Testis (tissue), 5 donors: ENCODE measurements around the gene CCDC134. TPM values are rescaled to one million over a fixed set of nuclear protein-coding genes. Genes with fewer than 3 reads are reported as not detected.

Source experiments
- DNase-seq: peaks from one replicate; pipeline ENCODE4 v3.0.0-alpha.2; 2019
- H3K27ac ChIP-seq, 2 donors: fragments of 200-600 bp; sonication (generic); one replicate each; pipeline ENCODE4 v1.5.1; 2019
- H3K27me3 ChIP-seq: fragments of 200-600 bp; sonication (generic); one replicate; pipeline ENCODE4 v1.5.1; 2019
- H3K36me3 ChIP-seq: fragments of 200-600 bp; sonication (generic); one replicate; pipeline ENCODE4 v1.5.1; 2017; ENCODE audit warnings: low read depth; ENCODE audit errors: missing control alignments
- H3K4me1 ChIP-seq: fragments of 200-600 bp; sonication (generic); one replicate; pipeline ENCODE4 v1.5.1; 2019
- H3K4me3 ChIP-seq, 2 donors: fragments of 200-600 bp; sonication (generic); one replicate each; pipeline ENCODE4 v1.5.1; 2017 to 2019
- H3K9me3 ChIP-seq: fragments of 200-600 bp; sonication (generic); one replicate; pipeline ENCODE4 v1.5.1; 2017
- POLR2A ChIP-seq: fragments of 450-650 bp; IDR thresholded peaks from one replicate; pipeline ENCODE4 v1.6.1; 2017; ENCODE audit warnings: antibody characterized with exemption, mild to moderate bottlenecking, moderate library complexity
- WGBS, 2 donors: methylation state at CpG; one replicate each; pipeline ENCODE4 v1.1.5; 2018; 5-methylcytosine and 5-hydroxymethylcytosine counted together
- intact Hi-C: fragments of 100-400 bp; cut with DNase I; formaldehyde crosslinking; loops from one replicate; pipeline ENCODE4 v1.15.1; 2023; ENCODE audit warnings: low total_unique reads
- long read RNA-seq, 2 donors: transcript quantifications; one replicate each; lab custom pipeline, GENCODE V29; 2026
- polyA plus RNA-seq: library from polyadenylated mRNA; stranded (reverse); fragments of 350-450 nt; fragmentation: Illumina TruSeq; extraction: RNeasy Lipid Tissue Mini Kit (QIAGEN cat#74804); gene quantifications from one replicate; pipeline ENCODE4 v1.2.3, GENCODE V29; 2014; ENCODE audit warnings: low read depth, low replicate concordance; ENCODE audit not compliant: insufficient read depth
- total RNA-seq, 2 donors: library from RNA; depleted of rRNA; stranded (reverse); fragments of >200 nt; gene quantifications; one replicate each; pipeline ENCODE4 v1.2.3, GENCODE V29; 2016
- TF ChIP-seq, protein P1 (sequence below), 3 experiments: fragments of 450-650 bp in 2 of 3; fragments of 200-600 bp in 1 of 3; sonication (generic) in 1 of 3; IDR thresholded peaks; one replicate each; pipeline ENCODE4 v1.5.1; 2016 to 2019; ENCODE audit warnings: antibody characterized with exemption in 3 of 3, mild to moderate bottlenecking in 2 of 3, moderate library complexity in 1 of 3

Gene CCDC134
- 10 to 100 TPM; 12.8 to 20.8 TPM for total RNA-seq
- 15.6 TPM for polyA plus RNA-seq
- long read RNA-seq, donor 1, partial matches to known transcripts = 6 of 8 reads
- long read RNA-seq, donor 1, other reads (novel, unspliced or antisense) = 0 of 8 reads
- long read RNA-seq, donor 2 = 0 reads

DNA sequence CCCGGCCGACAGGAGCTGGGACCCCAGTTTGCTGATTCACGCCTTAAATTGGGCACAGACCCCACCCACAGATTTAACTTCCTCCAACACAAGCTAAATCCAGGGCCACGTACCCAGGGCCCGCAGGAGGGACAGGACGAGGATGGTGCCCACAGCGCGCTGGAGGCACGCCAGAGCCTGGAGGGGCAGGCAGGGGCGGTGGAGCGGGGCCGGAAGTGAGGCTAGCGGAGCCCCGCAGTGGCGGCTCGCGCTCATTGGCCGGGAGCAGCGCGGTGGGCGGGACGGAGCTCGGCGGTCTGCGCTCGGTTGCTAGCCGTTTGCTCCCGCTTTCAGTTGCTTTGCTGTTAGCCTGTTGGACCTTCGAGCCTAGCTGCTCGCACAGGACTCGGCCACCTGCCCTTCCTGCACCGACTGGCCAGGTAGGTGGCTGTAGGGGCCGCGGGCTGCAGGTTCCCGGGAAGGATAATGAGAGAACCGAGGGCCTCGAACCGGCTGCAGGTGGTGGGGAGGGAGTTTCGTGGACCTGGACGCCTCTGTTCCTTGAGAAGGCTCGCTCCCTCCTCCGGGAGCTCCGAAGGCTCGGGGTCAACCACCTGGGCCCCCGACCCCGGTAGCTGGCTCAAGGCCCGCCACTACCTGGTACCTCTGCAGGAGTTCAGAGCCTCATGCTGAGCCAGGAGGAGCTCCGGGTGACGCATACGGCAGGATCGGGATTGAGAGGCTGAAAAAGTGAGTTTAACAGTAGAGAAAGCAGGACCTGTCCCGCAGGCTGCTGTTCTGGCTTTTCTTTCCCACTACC is at the start of gene CCDC134:
TSS of gene CCDC134 (plus strand) at position 332 of the 799 bp plus-strand sequence. CDS start 8,212 bp downstream, outside the sequence.
- Histone ChIP-seq H3K36me3 (no peaks in the 10 kb centered on the region), H3K4me1 (peaks cover 15% of the 10 kb centered on the region), H3K27me3 (no peaks in the 10 kb centered on the region), H3K4me3 (peak within 1 kb of the TSS; percentile 82 to 83), H3K27ac (peak within 1 kb of the TSS; percentile 63 to 89), H3K9me3 (no peaks in the 10 kb centered on the region)
- no peak for TF ChIP-seq POLR2A
- TF ChIP-seq, protein P1, sequence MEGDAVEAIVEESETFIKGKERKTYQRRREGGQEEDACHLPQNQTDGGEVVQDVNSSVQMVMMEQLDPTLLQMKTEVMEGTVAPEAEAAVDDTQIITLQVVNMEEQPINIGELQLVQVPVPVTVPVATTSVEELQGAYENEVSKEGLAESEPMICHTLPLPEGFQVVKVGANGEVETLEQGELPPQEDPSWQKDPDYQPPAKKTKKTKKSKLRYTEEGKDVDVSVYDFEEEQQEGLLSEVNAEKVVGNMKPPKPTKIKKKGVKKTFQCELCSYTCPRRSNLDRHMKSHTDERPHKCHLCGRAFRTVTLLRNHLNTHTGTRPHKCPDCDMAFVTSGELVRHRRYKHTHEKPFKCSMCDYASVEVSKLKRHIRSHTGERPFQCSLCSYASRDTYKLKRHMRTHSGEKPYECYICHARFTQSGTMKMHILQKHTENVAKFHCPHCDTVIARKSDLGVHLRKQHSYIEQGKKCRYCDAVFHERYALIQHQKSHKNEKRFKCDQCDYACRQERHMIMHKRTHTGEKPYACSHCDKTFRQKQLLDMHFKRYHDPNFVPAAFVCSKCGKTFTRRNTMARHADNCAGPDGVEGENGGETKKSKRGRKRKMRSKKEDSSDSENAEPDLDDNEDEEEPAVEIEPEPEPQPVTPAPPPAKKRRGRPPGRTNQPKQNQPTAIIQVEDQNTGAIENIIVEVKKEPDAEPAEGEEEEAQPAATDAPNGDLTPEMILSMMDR (IDR thresholded peaks at IDR 0.05) = no peak
- peak; percentile 92 for DNase-seq
- intact Hi-C loops = no loop called here
- WGBS, 2 donors = 0 to 4% methylated on average over 5 to 50 of the region's 52 CpGs

DNA sequence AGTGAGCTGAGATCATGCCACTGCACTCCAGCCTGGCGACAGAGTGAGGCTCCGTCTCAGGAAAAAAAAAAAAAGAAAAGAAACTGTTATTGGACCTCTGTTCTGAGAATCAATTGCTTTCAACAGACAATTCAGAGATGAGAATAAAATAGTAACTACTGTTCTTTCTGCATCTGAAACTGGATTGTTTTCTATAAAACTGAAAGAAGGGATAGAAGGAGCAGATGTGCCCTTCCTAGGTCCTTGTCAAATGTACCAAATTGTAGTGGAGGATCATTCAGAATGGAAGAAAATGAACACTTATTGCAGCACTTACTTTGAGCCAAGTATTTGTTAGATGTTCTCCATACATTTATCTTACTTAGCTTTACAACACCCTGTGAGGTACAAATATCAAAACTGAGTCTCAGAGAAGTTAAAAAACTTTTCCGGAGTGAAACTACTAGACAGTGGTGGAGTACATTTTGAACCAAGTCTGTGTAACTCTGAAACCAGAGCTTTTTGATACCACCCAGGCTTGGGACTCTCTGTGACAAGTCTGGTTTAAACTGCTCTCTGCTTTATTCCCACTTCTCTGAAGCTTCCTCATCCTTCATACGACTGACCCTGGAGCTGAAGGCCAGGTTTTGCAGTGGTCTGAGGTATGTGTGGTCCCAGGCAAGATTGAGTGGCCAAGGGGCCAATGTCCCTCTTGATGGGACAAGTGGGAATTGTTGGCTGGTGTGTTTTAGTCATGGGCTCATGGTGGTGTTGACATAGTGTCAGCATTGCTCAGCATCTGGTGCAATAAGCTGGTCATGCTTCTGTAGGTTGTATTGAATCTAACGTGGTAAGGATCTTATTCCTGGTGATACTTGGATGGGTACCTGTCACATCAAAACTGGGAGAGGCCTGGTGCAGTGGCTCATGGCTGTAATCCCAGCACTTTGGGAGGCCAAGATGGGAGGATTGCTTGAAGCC is 48.2 kb upstream of the CCDC134 start:
- Histone ChIP-seq H3K36me3 (no peaks in the 10 kb centered on the region), H3K27ac (no peak overlapping the region), H3K27me3 (no peaks in the 10 kb centered on the region), H3K9me3 (no peaks in the 10 kb centered on the region), H3K4me1 (no peaks in the 10 kb centered on the region), H3K4me3 (no peak overlapping the region)
- DNase-seq = no peak
- intact Hi-C loops = no loop called here
- WGBS, 2 donors = 90 to 95% methylated on average over 5 of the region's 5 CpGs
- no peak for TF ChIP-seq POLR2A
- TF ChIP-seq, protein P1 (IDR thresholded peaks at IDR 0.05) = no peak

DNA sequence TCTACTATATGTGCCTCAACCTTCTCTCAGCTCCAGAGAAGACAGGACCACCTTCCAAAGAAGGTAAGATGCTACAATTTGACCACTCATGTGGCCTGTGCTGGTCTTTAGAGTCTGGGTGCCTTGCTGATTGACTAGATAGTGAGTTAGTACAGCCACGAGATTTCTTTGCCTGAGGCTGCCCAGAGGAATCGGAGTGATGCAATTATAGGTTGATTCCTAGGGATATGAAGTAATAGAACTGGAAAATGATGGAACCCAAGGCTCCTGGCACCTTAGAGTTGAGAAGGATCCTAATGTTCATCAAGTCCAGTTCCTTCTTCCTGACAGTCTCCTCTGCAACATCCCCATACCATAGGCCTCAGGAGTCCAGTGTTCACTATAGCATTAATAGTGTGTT is 46.5 kb upstream of the CCDC134 start:
- intact Hi-C loops = no loop called here
- no peaks in the 10 kb centered on the region for H3K27me3 ChIP-seq
- H3K9me3 ChIP-seq = no peaks in the 10 kb centered on the region
- H3K27ac ChIP-seq = no peak overlapping the region
- no peaks in the 10 kb centered on the region for H3K36me3 ChIP-seq
- no peak overlapping the region for H3K4me3 ChIP-seq
- H3K4me1 ChIP-seq = no peaks in the 10 kb centered on the region
- WGBS, 2 donors = 44 to 50% methylated on average over 2 of the region's 2 CpGs
- no peak for DNase-seq
- TF ChIP-seq, protein P1 (IDR thresholded peaks at IDR 0.05) = no peak
- no peak for TF ChIP-seq POLR2A

DNA sequence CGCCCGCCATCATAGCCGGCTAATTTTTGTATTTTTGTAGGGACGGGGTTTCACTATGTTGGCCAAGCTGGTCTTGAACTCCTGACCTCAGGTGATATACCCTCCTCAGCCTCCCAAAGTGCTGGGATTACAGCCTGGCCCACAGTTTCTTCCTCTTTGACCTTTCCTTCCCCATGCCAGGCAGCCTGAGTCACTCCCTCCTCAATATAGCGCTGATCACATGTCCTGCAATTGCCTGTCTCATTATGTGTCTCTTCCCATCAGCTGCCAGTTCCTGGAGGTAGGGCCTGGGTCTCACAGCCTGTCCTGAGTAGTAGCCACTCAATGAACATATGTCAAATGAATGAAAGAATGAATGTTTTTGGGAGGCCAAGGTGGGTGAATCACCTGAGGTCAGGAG is 43.0 kb upstream of the CCDC134 start:
- no peaks in the 10 kb centered on the region for H3K4me1 ChIP-seq
- H3K4me3 ChIP-seq = no peak overlapping the region
- WGBS, 2 donors = 95% methylated on average over 5 of the region's 5 CpGs
- no peak overlapping the region for H3K27ac ChIP-seq
- TF ChIP-seq POLR2A = no peak
- TF ChIP-seq, protein P1 (IDR thresholded peaks at IDR 0.05) = no peak
- H3K27me3 ChIP-seq = no peaks in the 10 kb centered on the region
- no peaks in the 10 kb centered on the region for H3K9me3 ChIP-seq
- no peaks in the 10 kb centered on the region for H3K36me3 ChIP-seq
- DNase-seq = no peak
- intact Hi-C loops = no loop called here
